ENCODE results near the gene RETN. TPM values are rescaled to one million over a fixed set of nuclear protein-coding genes. Genes with fewer than 3 reads are reported as not detected.
A peak's percentile ranks its signal among the peaks of the same experiment; 100 is the strongest.

Gene RETN
- total and polyA plus RNA-seq, 2 experiments from 2014 or later: not detected

GRCh38 chr19:7665076-7665475 is 3.8 kb upstream of the RETN start:
- no peaks in the 10 kb centered on the region for H3K9me3 ChIP-seq (ENCODE audit: low read depth)
- H3K36me3 ChIP-seq: no peaks in the 10 kb centered on the region
- no peaks in the 10 kb centered on the region for H3K4me1 ChIP-seq (ENCODE audit: low read depth)
- H3K27ac ChIP-seq: no peak overlapping the region
- peaks cover 21% of the 10 kb centered on the region for H3K27me3 ChIP-seq
- no peak overlapping the region for H3K4me3 ChIP-seq
- TF ChIP-seq CTCF (IDR thresholded peaks at IDR 0.05; ENCODE audit: low read depth, low read length): no peak
- DNase-seq (ENCODE audit: low read depth in 1 of 2, low spot score in 1 of 2): peak in 1 of 2 donors; percentile 88

- DNase-seq (ENCODE audit: low read depth in 1 of 2, low spot score in 1 of 2): no peak
- Histone ChIP-seq H3K4me3 (peak overlapping the region; percentile 29), H3K9me3 (ENCODE audit: low read depth) (no peaks in the 10 kb centered on the region), H3K27ac (no peak overlapping the region), H3K4me1 (ENCODE audit: low read depth) (no peaks in the 10 kb centered on the region), H3K27me3 (peaks cover 51% of the 10 kb centered on the region), H3K36me3 (no peaks in the 10 kb centered on the region)
- no peak for TF ChIP-seq CTCF (IDR thresholded peaks at IDR 0.05; ENCODE audit: low read depth, low read length)
These were observed 792 bp downstream of the RETN start for GRCh38 chr19:7669641-7670040.

- no peaks in the 10 kb centered on the region for H3K4me1 ChIP-seq (ENCODE audit: low read depth)
- H3K27me3 ChIP-seq: peaks cover 51% of the 10 kb centered on the region
- TF ChIP-seq CTCF (IDR thresholded peaks at IDR 0.05; ENCODE audit: low read depth, low read length): no peak
These were observed 1.4 kb downstream of the RETN start for GRCh38 chr19:7670150-7670783.

GRCh38 chr19:7670790-7671189 is 1.9 kb downstream of the RETN start:
- Histone ChIP-seq H3K4me1 (ENCODE audit: low read depth) (no peaks in the 10 kb centered on the region), H3K27ac (no peak overlapping the region), H3K36me3 (no peaks in the 10 kb centered on the region), H3K27me3 (peaks cover 51% of the 10 kb centered on the region), H3K9me3 (ENCODE audit: low read depth) (no peaks in the 10 kb centered on the region), H3K4me3 (no peak overlapping the region)
- no peak for DNase-seq (ENCODE audit: low read depth in 1 of 2, low spot score in 1 of 2)
- no peak for TF ChIP-seq CTCF (IDR thresholded peaks at IDR 0.05; ENCODE audit: low read depth, low read length)

More at GRCh38 chr19:7670150-7670783, 1.4 kb downstream of the RETN start:
- Histone ChIP-seq H3K27ac (no peak overlapping the region), H3K4me3 (peak overlapping the region; percentile 29), H3K9me3 (ENCODE audit: low read depth) (no peaks in the 10 kb centered on the region), H3K36me3 (no peaks in the 10 kb centered on the region)
- DNase-seq (ENCODE audit: low read depth in 1 of 2, low spot score in 1 of 2): peak; percentile 3 to 42

GRCh38 chr19:7672522-7672921 is 3.7 kb downstream of the RETN start:
- no peak overlapping the region for H3K4me3 ChIP-seq
- no peak for DNase-seq (ENCODE audit: low read depth in 1 of 2, low spot score in 1 of 2)
- H3K4me1 ChIP-seq (ENCODE audit: low read depth): no peaks in the 10 kb centered on the region
- TF ChIP-seq CTCF (IDR thresholded peaks at IDR 0.05; ENCODE audit: low read depth, low read length): no peak
- H3K36me3 ChIP-seq: no peaks in the 10 kb centered on the region
- peaks cover 65% of the 10 kb centered on the region for H3K27me3 ChIP-seq
- no peak overlapping the region for H3K27ac ChIP-seq
- H3K9me3 ChIP-seq (ENCODE audit: low read depth): no peaks in the 10 kb centered on the region

Measured in cardiac muscle cell (in vitro differentiated cells and primary cell).